ENCODE data around the gene NARF.

NARF gene

DNA sequence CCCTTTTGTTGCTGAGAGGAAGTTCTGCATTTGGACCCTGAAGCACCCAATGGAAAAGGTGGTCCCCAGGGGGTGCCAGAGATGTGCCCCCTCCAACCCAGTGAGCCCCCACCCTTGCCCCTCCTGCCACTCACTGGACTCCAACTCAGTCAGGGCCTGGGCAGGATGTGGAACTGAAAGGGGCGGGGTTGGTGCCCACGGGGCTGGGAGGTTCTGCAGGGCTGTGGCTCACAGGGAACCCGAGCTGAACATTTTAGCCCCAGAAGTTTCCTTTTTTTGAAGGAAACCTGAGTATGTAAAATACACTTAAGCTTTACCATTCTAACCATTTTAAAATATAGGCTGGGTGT, 24.4 kb upstream of the NARF start:
- no peak for DNase-seq

DNA sequence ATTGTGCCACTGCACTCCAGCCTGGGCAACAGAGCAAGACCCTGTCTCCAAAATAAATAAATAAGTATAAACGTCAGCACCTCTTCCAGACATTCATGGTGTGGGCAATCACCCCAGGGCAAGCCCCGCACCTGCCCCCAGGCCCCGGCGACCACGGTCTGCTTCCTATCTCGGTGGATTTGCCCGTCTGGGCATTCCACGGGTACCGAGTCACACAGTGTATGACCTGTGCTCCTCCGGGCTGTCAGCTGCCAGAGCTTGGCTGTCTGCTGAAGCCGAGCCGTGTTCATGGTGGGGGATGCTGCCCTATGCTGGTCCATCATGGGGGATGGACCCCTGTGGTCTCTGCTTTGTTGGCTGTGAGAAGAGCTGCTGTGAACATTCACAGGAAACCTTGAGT, 23.4 kb upstream of the NARF start:
- no peak for DNase-seq

DNA sequence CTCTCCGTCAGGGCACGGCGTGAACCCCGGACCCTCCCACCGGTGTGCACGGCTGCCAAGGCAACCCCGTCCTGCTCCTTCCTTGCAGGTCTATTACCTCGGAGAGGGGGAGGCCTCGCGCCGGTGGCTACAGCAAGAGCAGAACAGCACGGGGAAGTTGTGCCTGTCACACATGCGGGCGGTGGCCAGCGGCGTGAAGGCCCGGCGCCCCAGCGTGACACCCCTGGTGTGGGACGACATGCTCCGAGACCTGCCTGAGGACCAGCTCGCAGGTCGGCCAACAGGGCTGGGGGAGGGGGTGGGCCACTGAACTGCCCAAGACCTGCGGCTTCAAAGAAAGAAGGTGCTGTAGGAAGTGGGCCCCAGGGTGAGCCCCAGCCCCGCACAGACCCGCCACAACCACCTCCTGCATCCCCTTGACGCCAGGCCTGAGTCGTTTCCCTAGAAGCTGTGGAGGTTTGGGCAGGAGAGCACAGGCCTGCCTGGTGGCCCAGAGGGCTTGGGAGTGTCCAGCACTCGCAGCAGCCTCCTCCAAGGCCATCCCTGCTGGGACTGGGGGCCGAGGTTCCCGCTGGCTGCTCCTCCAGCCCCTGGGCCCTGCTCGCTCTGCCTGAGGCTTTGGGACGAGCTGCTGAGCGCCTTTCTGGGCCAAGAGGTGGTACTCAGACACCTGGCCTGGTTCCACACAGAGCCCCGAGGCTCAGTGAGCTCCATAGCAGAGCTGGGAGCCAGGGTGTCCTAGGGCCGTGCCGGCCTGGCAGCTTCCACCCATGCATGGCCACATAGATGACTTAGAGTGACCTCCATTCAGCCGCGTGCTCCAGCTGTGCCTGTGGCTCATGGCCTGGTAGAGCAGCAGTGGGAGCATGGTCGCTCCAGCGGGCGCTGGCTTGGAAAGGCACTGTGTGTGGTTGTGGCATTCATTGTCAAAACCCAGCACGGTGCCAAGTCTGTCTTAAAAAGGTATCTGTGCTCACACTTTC, 22.6 kb upstream of the NARF start:
- no peak for DNase-seq

DNA sequence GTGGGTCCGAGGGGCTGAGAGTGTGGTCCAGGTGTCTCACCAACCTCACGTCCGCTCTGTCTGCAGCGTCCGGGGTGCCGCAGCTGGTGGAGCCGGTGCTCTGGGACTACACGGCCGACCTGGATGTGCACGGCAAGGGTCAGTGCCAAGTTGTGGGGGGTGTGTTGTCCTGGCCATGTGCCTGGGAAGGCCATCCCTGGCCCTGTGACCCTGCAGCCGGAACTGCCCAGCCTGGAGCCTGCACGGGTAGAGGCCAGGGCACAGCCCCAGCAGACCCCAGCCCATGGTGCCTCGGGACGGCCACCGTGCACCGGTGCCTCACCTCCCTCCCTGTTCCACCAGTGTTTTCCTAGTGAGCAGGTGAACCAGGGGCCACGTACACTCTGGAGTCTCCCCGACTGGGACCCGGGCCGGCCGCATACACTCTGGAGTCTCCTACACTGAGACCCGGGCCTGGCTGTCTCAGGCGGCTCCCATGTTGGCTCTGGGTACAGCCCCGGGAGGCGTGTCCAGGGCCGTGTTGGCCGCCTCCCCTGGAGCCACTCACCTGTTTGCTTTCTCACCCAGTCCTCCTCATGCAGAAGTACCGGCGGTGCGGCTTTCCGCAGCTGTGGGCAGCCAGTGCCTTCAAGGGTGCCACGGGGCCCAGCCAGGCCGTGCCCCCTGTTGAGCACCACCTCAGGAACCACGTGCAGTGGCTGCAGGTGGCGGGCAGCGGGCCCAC, 21.8 kb upstream of the NARF start:
- no peak for DNase-seq

DNA sequence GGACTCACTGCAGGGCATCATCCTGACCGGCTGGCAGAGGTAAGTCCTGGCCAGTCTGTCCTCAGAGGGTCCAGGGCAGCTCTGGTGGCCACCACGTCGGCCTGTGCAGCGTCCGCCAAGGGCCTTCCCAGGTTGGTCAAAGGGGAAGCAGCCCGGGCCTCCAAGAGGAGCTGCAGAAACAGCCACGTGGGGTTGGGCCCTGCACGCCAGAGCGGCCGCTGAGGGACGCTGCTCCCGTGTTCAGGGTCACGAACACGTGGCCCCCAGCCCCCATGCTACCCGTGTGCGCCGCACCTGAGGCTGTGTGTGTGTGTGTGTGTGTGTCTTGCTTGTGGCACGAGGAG, 21.2 kb upstream of the NARF start:
- DNase-seq, result no peak

DNA sequence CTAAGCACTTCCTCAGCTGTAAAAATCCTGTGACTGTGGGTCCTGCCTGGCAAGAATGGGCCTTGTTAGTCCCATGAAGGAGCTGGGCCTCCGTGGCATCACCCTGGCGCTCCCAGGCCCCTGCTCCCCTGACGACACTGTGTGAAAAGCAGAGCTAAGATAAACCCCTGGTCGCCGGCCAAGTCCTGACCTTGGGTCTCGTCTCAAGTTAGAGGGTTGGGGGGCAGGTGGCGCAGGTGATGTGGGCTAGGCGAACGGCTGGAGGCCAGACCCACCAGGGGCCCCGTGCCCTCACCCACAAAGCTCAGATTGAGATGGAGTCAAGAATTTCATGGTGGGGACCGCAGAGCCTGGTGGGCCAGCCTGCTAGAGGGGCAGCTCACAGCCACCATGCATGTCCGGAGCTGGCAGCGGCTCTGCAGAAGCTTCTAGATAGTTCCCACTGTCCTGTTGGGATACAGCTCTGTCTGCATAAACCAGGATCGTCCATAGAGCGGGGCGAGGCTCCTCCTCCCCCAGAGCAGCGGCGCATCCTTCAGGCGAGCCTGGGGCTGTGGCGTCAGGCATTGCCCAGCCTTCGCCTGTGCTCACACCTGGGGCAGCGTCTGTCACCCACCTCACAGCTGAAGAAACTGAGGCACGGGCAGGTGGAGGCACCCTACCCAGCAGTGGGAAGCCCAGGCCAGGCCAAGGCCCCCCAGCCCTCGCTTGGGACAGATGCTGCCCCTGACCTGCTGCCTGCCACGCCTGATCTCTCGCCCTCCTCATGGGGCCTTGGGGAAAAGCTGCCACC, 19.9 kb upstream of the NARF start:
- no peak for DNase-seq

DNA sequence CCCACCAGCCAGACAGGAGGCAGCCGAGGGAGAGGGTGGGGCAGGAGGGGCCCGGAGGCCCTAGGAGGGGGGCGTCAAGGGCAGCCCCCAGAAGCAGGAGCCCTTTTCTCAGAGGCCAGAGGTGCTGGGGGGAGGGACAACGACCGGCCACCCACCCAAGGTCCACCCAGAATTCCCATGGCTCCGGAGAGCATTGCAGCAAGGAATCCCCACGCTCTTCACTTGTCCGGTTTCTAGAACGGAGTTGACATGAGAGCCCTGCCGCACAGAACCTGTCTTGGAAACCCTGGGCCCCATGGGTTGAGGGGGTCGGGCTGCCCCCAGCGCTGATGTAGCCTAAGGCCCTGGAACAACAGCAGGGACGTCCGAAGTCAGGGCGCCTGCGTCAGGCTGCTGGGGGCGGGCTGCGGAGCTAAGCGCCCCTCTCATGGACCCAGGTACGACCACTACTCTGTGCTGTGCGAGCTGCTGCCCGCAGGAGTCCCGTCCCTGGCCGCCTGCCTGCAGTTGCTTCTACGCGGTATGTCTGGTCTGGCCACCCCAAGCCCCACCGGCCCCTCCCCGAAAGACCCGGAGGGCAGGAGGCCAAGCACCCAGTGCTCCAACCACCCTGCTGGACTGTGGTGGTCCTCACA, 19.2 kb upstream of the NARF start:
- no peak for DNase-seq

DNA sequence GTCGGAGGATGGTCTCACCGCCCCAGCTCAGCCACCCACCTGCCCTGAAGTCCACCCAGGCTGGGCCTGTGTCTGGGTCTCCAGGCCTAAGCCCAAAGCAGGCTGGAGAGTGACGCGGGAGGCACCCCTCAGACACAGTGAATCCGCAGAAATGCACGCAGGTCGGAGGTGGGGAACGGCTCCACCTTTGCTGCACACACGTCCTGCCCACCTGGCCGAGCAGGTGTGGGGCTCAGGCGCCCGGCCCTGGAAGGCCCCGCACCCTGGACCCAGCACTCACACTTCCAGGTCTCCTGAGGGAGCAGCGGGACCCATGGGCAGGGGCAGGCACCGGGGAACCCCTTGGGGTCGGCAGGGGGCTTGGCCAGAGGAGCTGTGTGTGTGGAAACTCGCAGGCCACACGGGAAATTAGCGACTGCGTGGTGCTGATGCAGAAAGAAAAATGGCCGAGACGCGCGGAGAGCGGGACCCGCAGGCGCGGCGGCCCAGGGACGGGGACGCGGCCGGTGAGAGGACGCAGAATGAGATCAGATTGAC, 18.6 kb upstream of the NARF start:
- DNase-seq, result no peak

DNA sequence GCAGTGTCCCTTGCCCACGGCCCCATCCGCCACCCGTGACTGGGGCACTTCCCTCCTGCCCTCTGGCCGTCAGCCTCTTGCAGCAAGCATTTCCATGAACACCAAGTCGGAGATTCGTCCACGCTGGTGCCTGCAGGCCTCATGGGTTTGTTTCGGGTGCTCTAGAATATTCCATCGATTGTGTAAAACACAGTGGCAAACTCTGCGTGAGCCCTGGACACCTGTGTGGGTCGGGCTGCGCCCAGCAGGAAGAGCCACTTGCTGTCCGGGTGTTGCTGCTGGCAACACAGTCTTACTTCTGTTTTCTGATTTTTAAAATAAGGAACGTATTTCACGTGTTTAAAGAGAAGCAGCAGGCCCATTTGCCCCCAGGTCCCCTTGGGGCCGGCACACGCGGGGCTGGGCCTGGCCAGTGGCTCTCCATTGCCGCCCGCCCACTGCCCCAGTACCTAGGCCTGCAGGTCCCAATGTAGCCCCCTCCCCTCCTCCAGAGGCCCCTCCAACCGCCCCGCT, 18.0 kb upstream of the NARF start:
- DNase-seq, result no peak

DNA sequence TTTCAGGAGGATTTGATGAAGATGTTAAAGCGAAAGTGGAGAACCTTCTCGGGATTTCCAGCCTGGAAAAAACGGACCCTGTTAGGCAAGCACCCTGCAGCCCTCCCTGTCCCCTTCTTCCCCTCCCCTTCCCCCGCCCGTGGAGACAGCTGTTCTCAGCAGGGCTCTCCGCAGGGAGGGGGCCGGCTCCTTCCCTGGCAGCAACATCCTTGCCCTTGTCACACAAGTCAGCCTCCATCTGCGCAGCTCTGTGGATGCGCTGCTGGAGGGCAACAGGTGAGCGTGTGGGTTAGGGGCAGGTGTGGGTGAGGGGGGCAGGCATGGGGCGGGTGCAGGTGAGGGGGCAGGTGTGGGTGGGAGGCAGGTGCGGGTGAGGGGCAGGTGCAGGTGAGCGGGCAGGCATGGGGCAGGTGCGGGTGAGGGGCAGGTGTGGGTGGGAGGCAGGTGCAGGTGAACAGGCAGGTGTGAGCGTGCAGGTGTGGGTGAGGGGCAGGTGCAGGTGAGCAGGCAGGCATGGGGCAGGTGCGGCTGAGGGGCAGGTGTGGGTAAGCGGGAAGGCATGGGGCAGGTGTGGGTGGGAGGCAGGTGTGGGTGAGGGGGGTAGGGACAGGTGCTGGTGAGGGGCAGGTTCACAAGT, 17.4 kb upstream of the NARF start:
- no peak for DNase-seq

DNA sequence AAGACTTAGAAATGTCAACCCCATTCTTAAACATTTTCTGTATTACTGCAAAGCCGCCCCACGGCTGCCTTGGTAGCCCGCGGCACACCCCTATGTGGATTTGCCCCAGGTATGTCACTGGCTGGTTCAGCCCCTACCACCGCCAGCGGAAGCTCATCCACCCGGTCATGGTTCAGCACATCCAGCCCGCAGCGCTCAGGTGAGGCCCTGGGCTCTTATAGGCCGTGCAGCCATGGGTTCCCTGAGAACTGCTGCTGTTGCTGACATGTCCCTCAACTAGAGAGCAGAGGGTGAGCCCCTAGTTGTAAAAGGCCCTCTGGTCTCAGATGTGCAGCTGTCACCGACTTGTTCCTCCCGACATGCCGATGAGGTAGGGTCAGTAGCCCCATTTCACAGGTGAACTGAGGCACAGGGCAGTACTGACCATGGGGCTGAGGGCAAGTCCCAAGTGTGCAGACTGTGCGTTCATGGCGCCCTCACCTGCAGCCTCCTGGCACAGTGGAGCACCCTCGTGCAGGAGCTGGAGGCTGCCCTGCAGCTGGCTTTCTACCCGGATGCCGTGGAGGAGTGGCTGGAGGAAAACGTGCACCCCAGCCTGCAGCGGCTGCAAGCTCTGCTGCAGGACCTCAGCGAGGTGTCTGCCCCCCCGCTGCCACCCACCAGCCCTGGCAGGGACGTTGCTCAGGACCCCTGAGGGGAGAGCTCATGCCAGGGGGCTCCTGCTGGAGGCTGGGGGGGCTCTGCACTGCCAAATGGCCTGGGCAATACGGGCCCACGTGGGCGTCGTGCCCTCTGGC, 16.7 kb upstream of the NARF start:
- DNase-seq, result no peak

DNA sequence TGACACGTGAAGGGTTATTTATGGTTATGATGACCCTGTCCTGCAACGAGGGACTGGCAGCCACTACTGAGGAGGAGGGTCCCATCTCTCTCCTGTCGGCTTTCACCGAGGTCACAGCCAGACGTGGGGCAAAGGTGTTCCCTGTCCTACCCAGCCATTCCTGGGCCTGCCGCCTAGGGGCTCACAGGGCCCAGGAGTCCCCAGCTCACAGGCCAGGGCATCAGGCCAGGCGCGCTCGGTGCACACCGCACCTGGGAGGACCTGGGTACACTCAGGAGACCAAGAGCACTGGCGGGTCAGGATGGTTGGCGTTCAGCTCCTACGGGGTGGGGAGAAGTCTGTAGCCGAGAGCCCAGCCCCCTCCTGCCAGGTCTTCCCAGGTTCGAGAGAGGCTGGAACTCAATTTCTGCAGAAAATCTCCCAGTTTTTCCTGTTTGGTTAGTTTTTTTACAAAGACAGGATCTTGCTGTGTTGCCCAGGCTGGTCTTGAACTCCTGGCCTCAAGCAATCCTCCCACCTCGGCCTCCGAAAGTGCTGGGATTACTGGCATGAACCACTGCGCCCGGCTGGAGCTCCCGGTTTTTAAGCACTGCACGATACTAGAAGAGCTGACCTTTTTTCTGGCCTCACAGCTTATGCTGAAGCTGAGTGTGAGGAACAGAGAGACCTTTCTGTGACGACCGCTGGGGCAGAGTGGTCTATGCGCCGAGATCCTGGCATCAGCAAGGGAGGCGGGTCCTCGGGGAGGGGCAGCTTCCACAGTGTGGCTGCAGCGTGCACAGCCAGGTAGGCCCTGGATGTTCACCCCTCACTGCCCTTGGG, 15.7 kb upstream of the NARF start:
- DNase-seq, result no peak

DNA sequence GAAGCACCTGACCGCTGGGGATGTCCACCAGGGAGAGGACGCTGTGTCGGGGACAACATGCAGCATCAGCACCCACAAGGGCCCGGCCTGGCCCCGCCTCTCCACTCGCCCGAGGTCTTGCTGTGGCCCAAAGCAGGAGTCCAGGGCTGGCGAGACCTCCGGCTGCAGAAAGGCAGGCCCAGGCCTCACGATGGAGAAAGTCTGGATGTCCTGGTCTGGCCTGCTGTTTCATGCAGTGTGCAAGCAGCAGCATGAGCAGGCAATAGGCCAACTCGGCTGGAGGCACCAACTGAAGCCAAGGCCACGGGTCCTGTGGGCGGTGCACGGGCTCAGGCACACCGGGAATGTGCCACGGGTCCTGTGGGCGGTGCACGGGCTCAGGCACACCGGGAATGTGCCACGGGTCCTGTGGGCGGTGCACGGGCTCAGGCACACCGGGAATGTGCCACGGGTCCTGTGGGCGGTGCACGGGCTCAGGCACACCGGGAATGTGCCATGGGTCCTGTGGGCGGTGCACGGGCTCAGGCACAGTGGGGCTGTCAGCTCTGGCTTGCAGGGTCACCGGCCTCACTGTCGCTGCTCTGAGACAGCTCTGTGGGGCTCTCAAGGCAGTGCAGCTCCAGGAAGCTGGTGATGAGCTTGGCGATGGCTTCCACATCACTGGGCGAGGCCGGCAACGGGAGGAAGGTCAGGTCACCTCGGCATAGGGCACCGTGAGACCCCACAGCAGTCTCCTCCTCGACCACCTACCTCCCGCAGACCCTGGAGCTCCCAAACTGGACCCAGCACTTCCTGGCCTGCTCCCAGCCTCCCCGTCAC, 14.9 kb upstream of the NARF start:
- DNase-seq, result no peak

DNA sequence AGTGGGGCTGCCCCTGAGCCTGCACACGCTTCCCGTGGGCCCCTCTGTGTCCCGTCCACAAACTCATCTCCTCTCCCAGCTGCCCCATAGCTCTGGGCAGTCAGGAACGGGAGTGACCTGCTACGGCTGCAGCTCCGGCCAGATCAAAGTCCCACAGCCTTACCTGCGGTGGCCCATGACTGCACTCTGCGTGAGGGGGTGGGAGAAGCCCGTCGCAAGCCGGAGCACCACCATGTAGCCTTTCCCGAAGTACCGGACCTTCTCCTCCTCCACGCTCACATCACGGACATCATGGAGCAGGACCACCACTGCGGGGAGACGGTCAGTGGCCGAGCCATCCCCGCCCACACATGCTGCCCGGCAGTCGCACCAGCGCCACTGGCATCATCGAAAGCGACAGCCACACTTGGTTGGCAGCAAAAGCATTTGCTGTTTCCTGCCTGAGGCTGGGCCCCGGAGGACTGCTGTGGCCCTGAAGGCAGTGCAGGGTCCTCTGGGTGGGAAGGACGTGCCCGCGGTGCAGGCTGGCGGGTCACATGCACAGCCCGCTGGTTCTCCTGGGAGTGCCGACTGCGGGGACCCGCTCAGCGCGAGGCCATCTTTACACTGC, 14.2 kb upstream of the NARF start:
- DNase-seq, result no peak

DNA sequence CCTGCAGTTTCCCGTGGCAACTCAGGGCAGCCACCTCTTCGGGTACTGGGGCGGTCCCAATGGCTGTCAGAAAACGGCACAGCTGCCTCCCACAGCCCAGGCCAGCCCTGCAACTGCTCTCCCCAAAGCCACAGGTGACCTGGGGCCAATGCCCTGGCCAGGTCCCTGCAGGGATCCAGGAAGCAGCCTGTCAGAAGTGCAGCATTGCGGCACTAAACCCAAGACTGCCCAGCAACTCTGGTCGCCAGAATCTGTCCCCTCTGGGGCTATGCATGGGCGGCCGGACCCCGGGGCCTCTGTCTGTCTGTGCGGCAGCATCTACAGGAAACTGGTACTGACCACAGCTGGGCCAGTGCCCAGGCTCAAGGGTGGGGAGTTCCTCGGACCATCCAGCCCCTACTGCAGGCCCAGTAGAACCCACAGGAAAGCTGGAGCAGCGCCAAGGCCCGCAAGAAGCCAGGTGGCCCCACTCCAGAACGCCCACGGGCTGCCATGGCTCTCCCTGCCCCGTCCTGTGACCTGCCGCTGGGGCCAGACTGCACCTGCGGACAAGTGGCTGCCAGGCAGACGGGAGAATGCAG, 13.5 kb upstream of the NARF start:
- DNase-seq, result no peak

DNA sequence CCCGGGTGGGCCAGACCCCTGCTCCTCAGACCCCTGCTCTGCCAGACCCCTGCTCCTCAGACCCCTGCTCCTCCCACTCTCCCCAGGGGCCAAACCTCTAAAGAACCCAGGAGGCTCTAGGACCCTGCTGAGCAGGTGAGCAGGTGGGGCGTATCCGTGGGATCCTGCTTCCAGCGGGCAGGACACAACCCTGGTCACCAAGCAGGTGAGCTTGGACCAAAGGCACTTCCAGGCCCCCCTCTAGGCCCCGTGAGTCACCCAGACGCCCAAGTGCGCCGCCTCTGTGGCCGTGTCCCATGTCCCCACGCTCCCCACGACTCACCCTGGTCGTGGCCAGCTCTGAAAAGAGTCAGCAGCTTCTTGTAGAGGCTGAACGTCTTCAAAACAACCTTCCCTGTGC, 13.0 kb upstream of the NARF start:
- no peak for DNase-seq

DNA sequence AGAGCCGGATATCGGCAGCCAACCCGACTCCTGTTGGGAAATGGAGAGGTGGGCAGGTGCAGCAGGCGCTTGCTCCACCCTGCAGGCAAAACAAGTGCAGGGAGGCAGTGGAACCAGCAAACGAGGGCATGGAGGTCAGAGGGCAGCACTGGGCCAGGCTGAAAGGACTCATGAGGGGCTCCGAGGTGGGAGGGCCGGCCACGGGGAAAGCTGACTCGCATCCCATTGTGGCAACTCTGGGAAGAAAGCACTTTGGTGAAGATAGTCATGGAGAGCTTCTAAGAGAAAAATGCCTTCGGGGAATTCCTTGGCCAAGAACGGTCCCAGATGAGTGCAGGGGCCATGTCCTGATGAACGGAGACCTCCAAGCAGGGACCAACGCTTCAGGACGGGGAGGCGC, 12.4 kb upstream of the NARF start:
- DNase-seq, result no peak

DNA sequence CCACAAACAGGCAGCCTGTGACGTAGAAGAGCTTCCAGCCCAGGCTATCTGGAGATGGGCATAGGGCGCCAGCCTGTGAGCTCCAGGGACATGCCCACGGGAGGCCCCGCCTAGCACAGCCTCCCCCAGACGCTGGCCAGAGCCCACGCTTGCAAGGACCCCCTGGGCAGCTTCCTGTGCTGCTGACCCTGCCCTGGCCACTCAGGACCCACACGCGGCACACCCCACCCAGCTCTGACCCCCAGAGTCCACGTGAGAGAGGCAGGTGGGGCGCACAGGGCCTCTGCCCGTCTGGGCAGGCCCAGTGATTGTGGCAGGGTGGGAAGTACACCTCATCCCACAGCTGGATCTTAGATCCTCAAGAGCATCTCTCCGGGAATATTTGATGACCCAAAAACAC, 11.9 kb upstream of the NARF start:
- no peak for DNase-seq

DNA sequence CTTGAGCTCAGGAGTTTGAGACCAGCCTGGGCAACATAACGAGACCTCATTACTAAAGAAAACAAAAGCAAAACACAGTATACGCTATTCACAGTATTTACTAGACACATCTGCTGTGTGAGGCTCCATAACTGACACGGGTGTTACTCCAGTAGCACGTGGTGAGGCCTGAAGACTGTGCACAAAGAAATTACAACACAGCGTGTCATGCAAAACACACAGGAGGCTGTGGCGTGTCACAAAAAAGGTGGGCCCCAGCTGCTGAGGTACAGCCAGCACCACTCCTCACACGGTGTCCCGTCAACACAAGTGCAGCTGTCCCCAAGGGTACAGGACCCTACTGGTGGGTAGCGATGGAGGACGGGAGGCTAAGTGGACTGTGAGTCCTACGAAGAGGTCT, 10.7 kb upstream of the NARF start:
- DNase-seq, result no peak

Data from stimulated activated CD4-positive, alpha-beta T cell treated with anti-CD3 and anti-CD28 coated beads, Interleukin-2, amount 100 ng/mL, for 24 hours (primary cell).